HG03571 (cell line): Measurements from ENCODE around the gene WNK2.

Source experiments
- ATAC-seq: cut with Tn5 transposase; IDR thresholded peaks from one replicate; pipeline ENCODE4 v1.9.1; 2021; ENCODE audit not compliant: unreplicated experiment

WNK2 gene

DNA sequence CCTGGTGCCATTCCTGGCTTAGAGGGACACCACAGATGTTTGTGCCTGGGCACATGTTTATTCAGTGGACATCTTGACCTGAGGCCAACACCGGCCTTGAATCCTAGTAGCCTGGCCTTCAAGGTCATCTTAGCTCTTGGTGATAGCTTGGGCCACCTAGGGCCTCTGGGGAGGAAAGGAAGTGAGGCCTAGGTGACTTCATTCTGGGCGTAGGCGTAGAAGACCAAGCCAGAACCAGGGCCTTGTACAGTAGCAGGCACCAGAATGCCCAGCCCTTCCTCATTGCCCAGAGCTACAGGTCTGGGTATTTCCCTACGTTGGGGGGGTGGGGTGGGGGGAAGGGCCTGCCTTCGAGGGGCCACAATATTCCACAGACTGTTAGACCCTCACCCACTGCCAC is 33.8 kb downstream of the WNK2 start:
- no peak for ATAC-seq

DNA sequence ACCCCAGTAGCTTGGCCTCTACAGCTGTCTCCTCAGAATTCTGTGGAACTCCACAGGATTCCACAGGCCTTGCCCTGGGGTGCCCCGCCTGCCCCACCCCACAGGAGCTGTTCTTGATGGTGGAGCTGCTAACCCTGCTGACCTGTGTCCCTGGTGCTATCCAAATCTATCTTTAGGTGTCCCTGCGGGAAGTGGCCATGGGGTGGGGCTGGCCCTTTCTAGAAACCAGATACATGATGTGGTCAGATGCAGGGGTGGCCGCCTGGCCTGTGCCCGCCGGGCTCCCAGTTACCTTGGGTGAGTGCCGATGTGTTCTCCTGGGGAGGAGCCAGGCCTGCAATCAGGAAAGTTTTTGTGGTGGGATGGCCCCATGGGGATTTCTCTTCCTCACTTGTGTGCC is 34.2 kb downstream of the WNK2 start:
- no peak for ATAC-seq

DNA sequence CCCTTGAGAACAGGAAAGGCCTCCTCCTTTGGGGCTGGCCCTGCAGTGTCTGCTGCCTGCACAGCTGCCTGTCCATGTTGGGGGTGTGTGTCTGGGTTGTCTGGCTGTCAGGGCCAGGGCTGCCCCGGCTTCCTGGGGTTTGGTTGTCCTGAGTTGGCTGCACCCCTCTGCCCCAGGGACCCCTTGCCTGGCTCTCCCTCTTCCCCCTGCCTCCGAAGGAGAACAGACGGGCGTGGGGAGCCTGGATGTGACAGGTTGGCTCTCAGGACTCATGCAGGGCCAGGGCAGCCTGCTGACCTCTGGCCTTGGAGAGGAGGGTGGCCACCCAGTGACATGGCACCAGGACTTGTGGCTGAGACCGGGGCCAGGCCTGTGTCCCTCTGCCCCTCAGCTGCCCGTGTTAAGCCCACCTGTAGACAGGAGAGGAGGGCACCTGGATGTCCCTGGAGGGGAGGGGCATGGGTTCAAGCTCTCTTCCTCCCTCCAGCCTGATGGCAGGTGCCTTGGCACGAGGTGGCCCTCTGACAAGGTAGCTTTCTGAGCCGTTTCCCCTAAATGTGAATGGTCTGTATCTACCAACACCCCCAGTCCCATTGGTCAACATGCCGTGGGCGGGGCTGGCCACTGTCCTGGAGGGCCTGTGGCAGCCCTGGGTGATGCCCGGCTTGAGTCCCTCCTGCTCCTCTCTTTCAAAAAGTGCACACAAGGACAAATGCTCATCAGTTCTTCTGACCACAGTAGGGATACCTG is 34.9 kb downstream of the WNK2 start:
- no peak for ATAC-seq

DNA sequence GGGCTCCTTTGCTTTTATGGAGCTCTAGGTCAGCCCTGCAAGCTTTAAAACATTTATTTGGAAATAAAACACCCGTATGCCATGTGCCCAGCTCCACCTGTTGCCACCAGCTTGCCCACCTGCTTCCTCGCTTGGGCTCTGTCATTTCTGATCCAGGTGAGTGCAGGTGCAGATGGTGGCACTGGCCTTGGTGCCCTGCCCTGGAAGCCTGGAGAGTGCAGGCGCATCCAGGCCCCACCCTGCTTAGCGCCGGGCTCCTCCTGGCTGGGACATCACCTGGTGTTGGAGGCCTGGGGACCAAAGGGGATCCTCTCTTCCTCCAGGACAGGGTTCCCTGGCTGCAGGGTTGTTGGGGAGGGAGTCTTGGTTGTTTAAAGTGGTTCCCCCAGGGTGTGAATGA is 35.8 kb downstream of the WNK2 start:
- no peak for ATAC-seq

DNA sequence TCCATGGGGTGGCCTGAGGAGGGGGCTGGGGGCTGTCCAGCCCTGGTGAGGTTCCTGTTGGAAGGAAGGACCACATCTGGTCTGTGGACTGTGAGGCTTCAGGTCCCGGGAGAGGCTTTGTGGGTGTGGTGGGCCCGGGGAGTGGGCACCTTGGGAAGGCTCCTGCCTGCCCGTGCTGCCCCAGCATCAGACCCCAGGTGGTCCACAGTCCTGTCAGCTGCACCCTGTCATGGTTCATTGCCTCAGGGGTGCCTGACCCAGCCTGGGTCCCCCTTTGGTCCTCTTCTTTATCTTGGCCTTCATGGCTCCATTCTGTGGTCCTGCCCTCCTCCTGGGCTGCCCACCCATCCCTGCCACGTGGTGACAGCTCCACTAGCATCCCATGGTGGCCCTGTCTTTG is 36.7 kb downstream of the WNK2 start:
- ATAC-seq = no peak

DNA sequence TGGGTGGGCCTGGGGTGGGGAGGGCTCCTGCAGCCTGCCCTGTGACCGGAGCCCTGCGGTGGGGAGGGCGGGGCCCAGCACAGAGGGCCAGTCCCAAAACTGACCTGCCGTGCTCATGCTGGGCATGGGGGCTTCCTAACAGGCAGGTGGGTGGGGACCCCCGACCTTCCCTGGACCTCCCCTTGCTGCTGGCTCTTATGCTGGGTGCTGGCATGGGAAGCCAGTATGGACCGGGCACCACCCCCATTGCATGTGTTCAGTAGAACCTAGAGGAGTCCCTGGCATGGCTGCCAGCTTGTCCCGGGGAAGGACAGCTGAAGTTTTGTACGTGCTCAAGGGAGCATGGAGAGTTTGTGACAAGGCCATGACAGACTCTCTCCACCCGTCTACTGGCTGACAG is 37.1 kb downstream of the WNK2 start:
- no peak for ATAC-seq

DNA sequence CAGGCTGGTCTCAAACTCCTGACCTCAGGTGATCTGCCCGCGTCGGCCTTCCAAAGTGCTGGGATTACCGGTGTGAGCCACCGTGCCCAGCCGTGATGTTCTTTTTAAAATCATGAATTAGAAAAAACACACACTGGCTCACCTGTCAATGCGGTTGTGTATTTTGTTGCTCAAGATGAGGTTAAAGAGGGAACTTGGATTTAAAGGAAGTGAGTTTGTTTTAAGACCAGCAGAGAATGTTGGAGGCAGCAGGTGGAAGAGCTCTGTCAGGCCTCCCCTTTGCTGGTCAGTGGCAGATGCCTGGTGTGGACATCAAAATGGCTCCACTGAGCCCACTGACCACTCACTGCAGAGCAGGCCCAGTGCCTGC is 38.9 kb downstream of the WNK2 start:
- ATAC-seq = no peak

DNA sequence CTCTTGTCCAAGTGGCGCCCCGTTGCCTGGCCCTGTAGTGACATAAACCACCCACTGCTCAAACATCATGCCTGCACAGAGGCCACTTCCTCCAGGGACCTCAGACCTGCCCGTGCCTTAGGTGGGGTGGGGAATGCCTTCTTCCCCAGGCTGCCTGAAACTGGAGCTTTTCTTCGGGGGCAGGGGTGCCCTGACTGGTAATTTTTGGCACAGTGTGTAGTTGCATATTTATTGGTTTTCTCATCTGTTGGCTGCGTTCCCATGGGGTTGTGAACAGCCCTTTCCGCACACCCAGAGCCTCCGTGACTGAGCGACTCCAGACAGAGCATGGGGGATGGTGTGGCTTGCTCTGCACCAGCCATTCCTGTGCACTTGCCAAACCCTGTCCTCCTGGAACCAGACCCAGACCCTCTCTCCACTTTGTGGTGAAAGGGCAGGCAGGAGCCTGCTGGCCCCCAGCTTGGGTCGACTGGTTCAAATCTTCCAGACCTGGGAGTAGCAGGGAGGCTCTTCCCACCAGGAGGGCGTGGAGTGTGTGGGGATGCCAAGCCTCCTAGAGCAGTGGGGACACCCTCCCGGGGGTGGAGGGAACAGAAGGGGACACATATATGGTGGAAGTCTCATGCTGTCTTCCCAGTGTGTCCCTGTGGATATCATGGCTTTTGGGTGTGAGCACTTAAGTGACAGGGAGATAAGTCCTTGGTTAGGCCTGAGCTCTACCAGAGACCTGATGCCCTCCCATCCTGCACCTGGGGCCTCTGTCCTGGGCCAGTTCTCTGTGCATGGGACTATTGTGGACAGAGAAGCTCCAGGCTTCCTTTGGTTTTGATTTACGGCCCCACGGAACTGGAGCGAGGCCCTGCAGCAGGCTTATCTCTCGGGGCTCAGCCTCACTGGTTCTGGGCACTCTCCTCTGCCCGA is 39.6 kb downstream of the WNK2 start:
- no peak for ATAC-seq

DNA sequence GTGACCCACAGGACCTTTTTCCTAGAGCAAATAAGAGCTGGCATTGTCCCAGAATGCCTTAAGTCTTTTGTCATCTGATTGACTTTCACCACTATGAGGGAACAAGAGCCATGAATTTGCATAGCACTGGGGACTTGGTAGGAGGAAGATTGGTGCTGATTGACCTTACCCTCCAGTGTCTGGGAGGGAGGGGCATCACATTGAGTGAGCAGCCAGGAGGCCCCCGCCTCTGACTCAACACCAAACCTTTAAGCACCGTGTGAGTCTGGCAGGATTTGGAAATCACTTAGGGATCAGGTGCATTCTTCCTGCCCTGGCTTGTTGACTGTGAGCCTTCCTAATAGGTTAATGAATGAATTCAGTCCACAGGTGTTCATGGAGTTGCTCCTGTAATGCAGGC is 40.7 kb downstream of the WNK2 start:
- ATAC-seq = no peak

DNA sequence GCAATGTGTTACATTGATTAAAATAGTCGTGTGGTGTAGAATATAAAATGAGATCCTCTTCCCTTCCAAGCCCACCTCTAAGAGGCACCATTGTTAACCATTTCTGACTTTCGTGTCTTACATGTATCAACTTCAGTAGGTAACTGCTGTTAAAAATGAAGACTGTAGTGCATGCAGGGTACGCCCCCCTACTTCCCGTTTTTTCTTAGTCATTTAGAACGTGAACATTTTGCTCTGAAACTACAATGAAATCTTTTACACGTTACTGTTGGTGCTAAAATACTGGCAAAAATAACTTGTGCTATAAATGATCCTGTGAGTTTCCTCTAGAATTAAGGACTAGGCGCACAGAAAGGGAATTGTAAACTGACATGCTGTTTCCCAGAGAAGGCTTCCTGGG is 41.5 kb downstream of the WNK2 start:
- no peak for ATAC-seq

DNA sequence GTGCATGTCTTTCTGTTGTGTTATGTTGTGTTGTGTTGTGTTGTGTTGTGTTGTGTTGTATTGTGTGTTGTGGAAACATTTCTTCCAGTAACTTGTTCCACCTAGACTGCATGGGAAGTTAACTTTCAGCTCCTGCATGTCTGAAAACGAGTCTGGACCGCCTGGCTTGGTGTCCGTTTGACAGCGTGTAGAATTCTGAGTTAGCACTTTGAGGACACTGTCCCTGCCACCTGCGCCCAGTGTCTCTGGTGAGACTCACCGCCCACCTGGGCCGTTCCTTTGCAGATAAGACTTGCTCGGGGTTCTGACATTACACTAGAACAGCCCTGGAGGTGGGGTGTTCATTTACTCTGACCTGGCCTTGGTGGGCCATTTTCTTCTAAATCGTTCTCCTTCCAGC is 42.0 kb downstream of the WNK2 start:
- ATAC-seq = no peak

DNA sequence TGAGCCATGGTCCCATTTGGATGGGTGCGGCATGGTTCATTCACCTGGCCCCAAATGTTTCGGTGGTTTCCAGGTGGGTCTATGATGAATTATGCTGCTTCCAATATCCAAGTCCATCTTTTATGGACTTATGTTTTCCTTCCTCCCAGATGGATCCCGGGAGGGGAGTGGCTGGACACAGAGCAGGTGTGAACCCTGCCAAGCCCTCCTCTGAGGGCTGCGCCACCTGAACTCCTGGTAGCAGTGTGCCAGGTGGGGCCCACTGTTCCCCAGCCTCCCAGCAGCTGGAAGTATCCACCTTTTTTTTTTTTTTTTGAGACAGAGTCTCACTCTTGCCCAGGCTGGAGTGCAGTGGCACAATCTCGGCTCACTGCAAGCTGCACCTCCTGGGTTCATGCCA is 42.9 kb downstream of the WNK2 start:
- ATAC-seq = no peak

DNA sequence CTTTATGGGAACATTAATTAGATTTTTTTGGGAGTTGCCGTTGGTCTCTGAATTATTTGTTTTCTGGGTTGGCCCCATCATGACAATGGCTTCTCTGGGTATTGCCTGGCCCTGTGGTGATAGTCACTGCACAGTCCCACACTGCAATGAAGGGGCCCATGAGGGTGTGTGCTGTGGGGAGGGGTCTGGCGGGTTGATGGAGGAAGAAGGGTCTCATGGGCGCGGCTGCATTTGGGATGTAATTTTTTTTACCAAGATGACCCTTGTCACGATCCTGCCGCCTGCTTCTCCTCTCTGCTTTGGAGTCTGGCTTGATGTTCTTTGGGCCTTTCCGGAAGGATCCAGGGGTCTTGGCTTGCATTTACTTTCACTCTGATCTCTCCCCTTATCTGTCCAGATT is 44.1 kb downstream of the WNK2 start:
- no peak for ATAC-seq

DNA sequence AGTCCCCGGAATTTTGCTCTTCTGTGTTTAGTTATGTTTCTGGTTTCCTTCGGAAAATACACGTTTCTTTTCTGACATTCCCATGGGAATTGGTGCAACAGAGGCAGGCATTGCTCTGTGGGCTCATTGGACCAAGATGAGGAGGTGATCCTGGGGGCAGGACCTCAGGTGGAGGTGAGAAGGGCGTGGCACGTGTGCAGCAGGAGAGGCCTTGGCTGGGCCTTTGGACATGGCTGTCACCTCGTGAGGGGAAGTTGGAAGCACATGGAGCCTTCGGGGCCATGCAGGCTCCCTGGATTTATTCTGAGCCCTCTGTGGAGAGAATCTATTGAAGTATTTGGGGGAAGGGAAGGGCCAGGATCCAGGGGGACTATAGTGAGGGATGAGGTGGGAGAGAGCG is 44.5 kb downstream of the WNK2 start:
- no peak for ATAC-seq

DNA sequence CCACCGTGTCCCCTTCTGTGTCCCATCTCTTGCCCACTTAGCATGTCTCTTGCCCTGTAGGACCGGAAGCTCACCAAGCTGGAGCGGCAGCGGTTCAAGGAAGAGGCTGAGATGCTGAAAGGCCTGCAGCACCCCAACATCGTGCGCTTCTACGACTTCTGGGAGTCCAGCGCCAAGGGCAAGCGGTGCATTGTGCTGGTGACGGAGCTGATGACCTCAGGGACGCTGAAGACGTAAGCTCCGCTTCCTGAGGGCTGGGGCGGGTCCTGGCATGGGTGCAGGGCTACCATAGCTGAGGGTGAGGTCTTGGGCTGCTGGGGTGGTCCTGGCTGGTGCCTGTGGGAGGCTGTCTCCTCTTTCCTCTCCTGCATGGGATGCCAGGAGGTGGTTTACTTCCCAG is 45.7 kb downstream of the WNK2 start:
- no peak for ATAC-seq

DNA sequence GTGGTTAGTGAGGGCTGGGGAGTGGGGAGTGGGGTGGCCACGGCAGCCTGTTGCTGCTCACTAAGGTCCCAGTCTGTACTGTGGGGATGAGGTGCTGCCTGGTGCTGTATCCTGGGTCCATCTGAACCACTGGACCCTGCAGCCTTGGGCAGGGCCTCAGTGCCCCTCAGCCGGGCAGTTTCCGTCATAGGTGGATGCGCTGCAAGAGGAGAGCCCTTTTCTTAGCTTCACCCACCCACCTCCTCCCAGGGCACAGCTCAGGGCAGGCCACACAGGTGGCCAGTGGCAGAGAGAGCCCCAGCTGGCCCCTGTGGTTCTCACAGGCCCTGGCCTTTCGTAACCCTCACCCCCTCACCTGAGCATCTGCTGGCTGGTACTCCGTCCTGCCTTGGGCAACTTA is 46.2 kb downstream of the WNK2 start:
- no peak for ATAC-seq

DNA sequence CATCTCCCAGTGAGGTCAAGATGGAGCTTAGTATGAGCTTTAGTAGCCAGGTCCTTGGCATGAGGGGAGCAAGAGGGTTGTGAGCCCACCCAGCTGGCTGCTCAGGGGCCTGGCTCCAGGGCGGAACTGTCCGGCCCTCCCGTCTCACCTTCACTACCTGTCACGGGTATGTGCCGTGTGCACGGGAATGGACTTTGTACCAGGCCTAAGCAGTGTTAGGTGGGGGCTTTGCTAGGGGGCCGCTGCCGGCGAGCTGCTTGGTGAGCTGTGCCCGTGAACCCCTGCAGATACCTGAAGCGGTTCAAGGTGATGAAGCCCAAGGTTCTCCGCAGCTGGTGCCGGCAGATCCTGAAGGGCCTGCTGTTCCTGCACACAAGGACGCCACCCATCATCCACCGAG is 46.7 kb downstream of the WNK2 start:
- ATAC-seq = no peak

DNA sequence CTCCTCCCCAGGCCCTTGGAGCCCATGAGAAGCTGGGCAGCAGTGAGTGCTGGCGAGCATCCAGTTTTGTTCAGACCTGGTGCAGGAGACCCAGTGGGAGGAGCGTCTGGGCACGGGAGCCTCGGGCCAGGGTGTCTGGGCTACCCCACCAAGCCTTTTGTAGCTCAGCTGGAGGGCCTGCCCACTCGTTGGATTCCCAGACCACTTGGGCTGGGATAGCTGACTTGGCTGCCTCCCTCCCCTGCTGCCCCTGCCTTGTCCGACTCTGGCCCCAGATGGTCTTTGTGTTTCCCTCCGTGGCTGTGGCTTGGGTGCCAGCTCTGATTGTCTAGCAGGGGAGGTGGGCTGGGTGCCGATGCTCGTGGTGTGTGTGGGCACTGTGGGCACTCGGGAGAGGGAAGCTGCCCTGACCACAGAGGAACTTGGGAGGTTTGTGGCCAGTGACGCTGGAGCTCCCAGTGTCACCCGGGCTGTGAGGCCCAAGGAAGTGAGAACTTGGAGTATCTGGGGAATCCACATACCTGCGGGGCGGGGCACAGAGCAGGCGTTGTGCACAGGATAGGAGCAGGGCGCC is 47.3 kb downstream of the WNK2 start:
- ATAC-seq = no peak

DNA sequence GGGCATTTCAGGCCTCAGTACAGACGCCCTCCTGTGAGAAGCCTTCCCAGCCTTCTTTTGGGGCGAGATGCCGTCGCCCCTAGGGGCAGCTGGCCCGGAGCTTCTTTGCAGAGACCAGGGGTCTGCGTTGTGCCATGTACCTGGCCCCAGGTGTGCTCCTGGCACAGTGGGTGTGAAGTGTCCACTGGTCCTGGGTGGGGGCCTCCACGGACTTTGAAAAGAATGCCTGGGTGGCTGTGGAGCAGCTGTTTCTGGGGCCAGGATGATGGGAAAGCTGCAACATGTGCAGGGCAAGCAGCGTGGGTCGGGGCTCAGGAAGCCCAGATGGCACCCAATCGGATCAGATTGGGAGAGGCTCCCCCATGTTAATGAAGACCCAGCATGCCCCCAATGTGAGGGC is 47.8 kb downstream of the WNK2 start:
- ATAC-seq = no peak

DNA sequence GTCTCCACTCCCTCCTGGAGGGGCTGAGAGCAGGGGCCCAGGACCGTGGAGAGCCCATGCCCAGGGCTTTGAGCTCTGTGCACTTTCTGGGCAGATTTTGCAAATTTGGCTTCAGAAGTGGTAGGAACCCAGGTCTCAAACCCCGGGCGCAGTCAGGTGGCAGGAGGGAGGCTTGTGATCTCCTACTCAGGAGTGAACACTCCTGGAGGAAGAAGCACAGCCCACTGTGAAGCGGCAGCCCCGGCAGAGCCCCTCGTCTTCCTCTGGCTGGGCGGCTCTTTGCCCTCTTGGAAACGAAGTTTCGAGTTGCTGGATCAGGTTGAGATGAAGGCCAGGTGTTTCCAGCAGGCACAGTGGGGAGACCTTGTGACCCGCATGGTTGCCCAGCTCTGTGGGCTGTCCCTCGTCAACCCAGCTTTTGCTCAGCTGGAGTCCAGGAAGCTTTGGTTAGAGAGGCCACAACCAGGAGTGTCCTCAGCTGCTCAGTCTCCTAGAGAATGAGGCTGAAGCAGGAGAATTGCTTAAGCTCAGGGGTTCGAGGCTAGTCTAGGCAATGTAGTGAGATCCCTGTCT is 48.5 kb downstream of the WNK2 start:
- no peak for ATAC-seq

DNA sequence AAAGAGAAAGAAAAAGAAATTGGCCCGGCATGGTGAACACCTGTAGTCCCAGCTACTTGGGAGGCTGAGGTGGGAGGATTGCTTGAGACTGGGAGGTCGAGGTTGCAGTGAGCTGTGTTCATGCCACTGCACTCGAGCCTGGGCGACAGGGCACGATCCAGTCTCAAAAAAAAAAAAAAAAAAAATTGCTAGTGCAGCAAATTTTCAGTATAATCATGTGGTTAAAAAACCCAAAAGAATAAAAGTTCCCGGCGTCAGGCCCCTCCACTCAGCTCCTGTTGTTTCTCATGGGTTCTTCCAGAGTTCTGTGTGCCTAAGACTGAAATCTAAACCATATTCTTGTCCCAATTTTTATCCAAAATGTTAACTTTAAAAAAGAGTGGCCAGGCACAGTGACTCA is 49.1 kb downstream of the WNK2 start:
- ATAC-seq = no peak

DNA sequence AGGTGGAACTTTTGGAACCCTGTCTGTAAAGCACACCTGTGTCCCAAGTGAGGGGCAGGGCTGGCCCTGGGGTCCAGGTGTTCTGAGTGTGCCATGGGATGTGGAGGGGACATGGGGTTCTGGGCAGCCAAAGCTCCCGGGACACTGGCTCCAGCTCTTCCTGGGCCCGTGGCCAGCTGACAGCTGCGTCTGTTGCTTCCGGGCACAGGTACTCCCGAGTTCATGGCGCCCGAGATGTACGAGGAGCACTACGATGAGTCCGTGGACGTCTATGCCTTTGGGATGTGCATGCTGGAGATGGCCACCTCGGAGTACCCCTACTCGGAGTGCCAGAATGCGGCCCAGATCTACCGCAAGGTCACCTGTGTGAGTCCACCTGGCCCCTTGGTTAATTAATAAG is 50.7 kb downstream of the WNK2 start:
- ATAC-seq = no peak
